KMS-11 (cell line): ENCODE measurements around the gene PSG4.
"Not testable (repeated sequence)": the region's sequence is repeated elsewhere in the genome, so short reads cannot be mapped to it uniquely, and the experiment has no call there.

Source experiments
- H2AFZ ChIP-seq: fragments of 200-600 bp; sonication (generic); 2 replicates; pipeline ENCODE4 v1.6.1; 2016; ENCODE audit warnings: antibody characterized with exemption, mixed run types, low read depth
- H3K27ac ChIP-seq: fragments of 200-600 bp; sonication (generic); 2 replicates; pipeline ENCODE4 v1.6.1; 2016; ENCODE audit warnings: mild to moderate bottlenecking, mixed run types
- H3K27me3 ChIP-seq: fragments of 200-600 bp; sonication (generic); 2 replicates; pipeline ENCODE4 v1.6.1; 2017; ENCODE audit warnings: mild to moderate bottlenecking, low read depth, mixed run types, moderate library complexity; ENCODE audit not compliant: insufficient read depth
- H3K36me3 ChIP-seq: fragments of 200-600 bp; sonication (generic); 2 replicates; pipeline ENCODE4 v1.6.1; 2017; ENCODE audit warnings: mild to moderate bottlenecking, mixed run types; ENCODE audit not compliant: insufficient read depth
- H3K4me1 ChIP-seq: fragments of 200-600 bp; sonication (generic); 2 replicates; pipeline ENCODE4 v1.6.1; 2016; ENCODE audit warnings: mild to moderate bottlenecking, low read depth, mixed run types; ENCODE audit not compliant: poor library complexity, severe bottlenecking
- H3K4me2 ChIP-seq: fragments of 200-600 bp; sonication (generic); 2 replicates; pipeline ENCODE4 v1.7.0; 2016; ENCODE audit warnings: mild to moderate bottlenecking, mixed run types
- H3K4me3 ChIP-seq: fragments of 200-600 bp; sonication (generic); IDR thresholded peaks from 2 replicates; pipeline ENCODE4 v1.6.1; 2017; ENCODE audit warnings: low read depth, low read length, mixed read lengths; ENCODE audit not compliant: insufficient read depth
- H3K79me2 ChIP-seq: fragments of 200-600 bp; sonication (generic); 2 replicates; pipeline ENCODE4 v1.6.1; 2016; ENCODE audit warnings: low read depth, mixed run types; ENCODE audit not compliant: insufficient read depth
- H3K9ac ChIP-seq: fragments of 200-600 bp; sonication (generic); 2 replicates; pipeline ENCODE4 v1.6.1; 2016; ENCODE audit warnings: mild to moderate bottlenecking, mixed run types
- H4K20me1 ChIP-seq: fragments of 200-600 bp; sonication (generic); 2 replicates; pipeline ENCODE4 v1.6.1; 2016; ENCODE audit warnings: mild to moderate bottlenecking, mixed run types; ENCODE audit not compliant: insufficient read depth

PSG4 gene

DNA sequence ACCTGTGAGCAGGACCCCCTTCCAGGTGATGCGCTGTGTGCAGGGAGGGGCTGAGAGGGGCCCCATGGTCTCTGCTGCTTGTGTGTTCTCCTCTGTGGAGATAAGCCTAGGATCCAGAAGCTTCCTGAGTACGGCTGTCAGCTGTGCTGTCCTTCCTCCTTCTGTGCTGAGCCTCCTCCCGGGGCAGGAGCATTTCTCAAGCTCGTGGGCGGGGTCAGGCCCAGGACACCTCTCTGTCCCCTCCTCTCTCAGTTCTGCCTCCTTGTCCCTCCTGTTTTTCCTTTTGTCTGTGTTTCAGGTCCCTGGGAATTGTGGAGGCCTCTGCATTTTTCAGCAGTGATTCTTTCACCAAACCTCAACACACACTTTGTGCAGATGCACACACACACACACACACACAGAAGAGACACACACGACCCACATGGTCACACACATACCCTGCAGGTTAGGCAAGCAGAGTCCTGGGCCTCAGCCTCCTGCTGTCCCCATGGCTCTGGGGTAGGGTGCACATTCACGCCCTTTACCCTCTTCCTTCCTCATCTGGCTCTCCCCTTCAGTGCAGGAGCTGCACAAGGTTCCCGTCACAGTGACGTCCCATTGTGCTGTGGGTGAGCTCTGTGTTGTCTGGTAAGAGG lies at the start of gene PSG4:
TSS of gene PSG4 (minus strand) at position 168 of the 635 bp plus-strand sequence. CDS start at position 66, 102 bp downstream.
- H3K4me1 ChIP-seq, H4K20me1 ChIP-seq, H3K27ac ChIP-seq, H3K4me2 ChIP-seq, H3K9ac ChIP-seq, H3K79me2 ChIP-seq, H3K27me3 ChIP-seq, H3K36me3 ChIP-seq, H2AFZ ChIP-seq, H3K4me3 ChIP-seq: not testable (repeated sequence)

DNA sequence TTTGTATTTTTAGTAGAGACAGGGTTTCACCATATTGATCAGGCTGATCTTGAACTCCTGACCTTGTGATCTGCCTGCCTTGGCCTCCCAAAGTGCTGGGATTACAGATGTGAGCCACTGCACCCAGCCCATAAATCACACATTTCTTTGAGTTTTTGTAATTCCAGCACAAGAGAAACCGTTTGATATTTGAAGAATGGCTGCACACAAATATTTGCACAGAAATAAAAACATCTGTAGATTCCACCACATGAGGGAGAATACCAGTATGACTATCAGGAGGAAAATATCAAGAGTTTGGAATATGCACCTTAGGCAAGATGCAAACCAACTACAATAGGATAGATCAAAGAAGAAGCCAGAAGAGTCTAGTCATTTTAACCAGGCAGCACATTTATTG lies 46.0 kb upstream of the PSG4 start:
- not testable (repeated sequence) for H3K4me1 ChIP-seq, H3K9ac ChIP-seq, H3K4me3 ChIP-seq, H3K36me3 ChIP-seq, H4K20me1 ChIP-seq, H2AFZ ChIP-seq, H3K4me2 ChIP-seq, H3K27ac ChIP-seq, H3K27me3 ChIP-seq, H3K79me2 ChIP-seq

DNA sequence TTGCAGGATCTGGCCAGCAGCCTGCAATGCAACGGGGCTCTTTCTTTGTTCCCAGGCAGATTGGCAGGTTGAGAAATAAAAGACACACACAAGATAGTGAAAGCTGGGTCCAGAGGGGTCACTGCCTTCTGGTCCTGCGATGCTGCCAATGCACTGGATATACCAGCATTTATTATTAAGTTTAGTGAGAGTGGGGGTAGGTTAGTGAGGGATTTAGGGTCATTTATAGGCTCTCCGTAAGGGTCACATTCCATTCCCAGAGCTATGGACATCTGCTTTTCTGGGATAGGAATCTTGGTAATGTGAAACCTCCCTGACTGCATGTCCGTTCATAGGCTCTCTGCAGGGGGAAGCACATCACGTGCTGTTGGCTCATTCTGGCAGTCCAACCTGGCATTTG lies 44.9 kb upstream of the PSG4 start:
- H2AFZ ChIP-seq, H4K20me1 ChIP-seq: not testable (repeated sequence)

DNA sequence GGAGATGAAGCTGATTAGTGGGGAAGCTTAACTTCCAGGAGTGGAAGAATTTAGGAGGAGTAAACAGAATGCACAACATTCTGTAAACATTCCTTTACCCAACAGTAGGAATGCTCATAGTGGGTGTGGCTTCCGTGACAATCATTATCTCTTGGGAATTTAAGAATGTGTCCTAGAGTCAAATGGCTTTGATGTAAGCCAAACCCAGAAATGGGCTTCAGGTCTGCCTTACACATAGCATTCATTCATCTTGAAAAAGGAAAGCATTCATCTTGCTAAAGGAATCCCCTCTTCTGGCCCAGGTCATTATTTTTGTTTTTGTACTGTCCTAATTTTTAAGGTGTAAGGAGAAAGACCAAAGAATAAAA lies 43.2 kb upstream of the PSG4 start:
- H3K36me3 ChIP-seq, H2AFZ ChIP-seq, H3K79me2 ChIP-seq, H3K27ac ChIP-seq, H3K4me2 ChIP-seq, H3K9ac ChIP-seq, H3K27me3 ChIP-seq, H4K20me1 ChIP-seq, H3K4me3 ChIP-seq, H3K4me1 ChIP-seq: not testable (repeated sequence)

More for the DNA sequence above, 44.9 kb upstream of the PSG4 start:
- H3K79me2 ChIP-seq, H3K9ac ChIP-seq, H3K4me2 ChIP-seq, H3K27me3 ChIP-seq, H3K4me1 ChIP-seq, H3K36me3 ChIP-seq, H3K4me3 ChIP-seq, H3K27ac ChIP-seq: not testable (repeated sequence)

DNA sequence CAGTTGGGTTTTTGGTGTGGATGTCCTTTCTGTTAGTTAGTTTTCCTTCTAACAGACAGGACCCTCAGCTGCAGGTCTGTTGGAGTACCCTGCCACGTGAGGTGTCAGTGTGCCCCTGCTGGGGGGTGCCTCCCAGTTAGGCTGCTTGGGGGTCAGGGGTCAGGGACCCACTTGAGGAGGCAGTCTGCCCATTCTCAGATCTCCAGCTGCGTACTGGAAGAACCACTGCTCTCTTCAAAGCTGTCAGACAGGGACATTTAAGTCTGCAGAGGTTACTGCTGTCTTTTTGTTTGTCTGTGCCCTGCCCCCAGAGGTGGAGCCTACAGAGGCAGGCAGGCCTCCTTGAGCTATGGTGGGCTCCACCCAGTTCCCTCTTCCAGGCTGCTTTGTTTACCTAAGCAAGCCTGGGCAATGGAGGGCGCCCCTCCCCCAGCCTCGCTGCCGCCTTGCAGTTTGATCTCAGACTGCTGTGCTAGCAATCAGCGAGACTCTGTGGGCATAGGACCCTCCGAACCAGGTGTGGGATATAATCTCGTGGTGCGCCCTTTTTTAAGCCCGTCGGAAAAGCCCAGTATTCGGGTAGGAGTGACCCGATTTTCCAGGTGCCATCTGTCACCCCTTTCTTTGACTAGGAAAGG lies 41.9 kb upstream of the PSG4 start:
- H3K36me3 ChIP-seq, H3K27me3 ChIP-seq, H3K4me2 ChIP-seq, H4K20me1 ChIP-seq, H3K27ac ChIP-seq, H2AFZ ChIP-seq, H3K9ac ChIP-seq, H3K4me3 ChIP-seq, H3K4me1 ChIP-seq, H3K79me2 ChIP-seq: not testable (repeated sequence)

DNA sequence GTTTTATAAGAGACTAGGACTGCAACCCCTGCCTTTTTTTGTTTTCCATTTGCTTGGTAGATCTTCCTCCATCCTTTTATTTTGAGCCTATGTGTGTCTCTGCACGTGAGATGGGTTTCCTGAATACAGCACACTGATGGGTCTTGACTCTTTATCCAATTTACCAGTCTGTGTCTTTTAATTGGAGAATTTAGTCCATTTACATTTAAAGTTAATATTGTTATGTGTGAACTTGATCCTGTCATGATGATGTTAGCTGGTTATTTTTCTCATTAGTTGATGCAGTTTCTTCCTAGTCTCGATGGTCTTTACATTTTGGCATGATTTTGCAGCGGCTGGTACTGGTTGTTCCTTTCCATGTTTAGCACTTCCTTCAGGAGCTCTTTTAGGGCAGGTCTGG lies 40.4 kb upstream of the PSG4 start:
- not testable (repeated sequence) for H3K27me3 ChIP-seq, H3K4me2 ChIP-seq, H3K27ac ChIP-seq, H3K9ac ChIP-seq, H4K20me1 ChIP-seq, H3K4me3 ChIP-seq, H3K4me1 ChIP-seq, H2AFZ ChIP-seq, H3K36me3 ChIP-seq, H3K79me2 ChIP-seq

DNA sequence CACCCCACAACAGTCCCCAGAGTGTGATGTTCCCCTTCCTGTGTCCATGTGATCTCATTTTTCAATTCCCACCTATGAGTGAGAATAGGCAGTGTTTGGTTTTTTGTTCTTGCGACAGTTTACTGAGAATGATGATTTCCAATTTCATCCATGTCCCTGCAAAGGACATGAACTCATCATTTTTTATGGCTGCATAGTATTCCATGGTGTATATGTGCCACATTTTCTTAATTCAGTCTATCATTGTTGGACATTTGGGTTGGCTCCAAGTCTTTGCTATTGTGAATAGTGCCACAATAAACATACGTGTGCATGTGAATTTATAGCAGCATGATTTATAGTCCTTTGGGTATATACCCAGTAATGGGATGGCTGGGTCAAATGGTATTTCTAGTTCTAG lies 36.8 kb upstream of the PSG4 start:
- H3K79me2 ChIP-seq, H2AFZ ChIP-seq, H4K20me1 ChIP-seq, H3K4me1 ChIP-seq, H3K27ac ChIP-seq, H3K36me3 ChIP-seq, H3K4me2 ChIP-seq, H3K27me3 ChIP-seq, H3K4me3 ChIP-seq, H3K9ac ChIP-seq: not testable (repeated sequence)

DNA sequence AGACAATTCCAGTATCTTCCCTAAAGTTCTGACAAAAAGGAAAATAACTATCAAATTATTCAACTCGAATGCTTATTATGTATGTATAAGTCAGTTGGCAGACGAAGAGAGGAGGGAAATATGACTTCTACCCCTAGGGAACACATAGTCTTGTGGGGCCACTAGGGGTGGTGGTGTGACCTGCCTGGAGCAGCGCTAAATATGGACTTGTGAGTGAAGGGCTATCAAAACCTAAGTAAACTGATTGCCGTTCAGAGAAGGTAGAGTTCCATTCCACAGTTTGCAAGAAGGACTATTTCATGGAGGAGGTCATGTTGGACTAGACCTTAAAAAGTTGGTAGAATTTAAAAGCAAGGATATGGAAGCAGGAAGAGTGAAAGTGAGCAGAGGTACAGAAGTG lies 32.8 kb upstream of the PSG4 start:
- not testable (repeated sequence) for H3K36me3 ChIP-seq, H2AFZ ChIP-seq, H3K79me2 ChIP-seq, H3K4me1 ChIP-seq, H3K27ac ChIP-seq, H3K27me3 ChIP-seq, H3K4me2 ChIP-seq, H3K4me3 ChIP-seq, H4K20me1 ChIP-seq, H3K9ac ChIP-seq

DNA sequence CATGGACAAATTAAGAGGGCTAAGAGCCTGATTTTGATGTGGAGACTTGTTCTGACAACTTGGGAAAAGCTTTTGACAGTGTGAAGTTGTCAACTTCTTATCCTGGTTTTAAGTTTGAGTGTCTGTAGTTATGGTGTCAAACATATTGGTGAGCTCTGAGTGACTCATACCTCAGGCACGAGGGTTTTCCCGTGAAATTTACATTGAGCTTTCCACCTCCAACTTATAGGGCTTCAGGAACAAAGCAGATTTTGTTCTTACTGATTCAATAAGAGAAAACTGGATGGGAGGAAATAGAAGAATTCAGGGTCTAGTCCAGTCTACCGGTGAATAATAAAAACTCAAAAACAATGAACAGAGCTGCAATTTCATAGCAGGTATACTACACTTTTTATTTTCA lies 30.2 kb upstream of the PSG4 start:
- not testable (repeated sequence) for H3K79me2 ChIP-seq, H3K27ac ChIP-seq, H3K36me3 ChIP-seq, H3K4me1 ChIP-seq, H3K9ac ChIP-seq, H4K20me1 ChIP-seq, H2AFZ ChIP-seq, H3K4me3 ChIP-seq, H3K27me3 ChIP-seq, H3K4me2 ChIP-seq
